Inflammatory macrophage treated with lipopolysaccharide for 1 hour (primary cell): Measurements from ENCODE around the gene USH2A.
A peak's percentile ranks its signal among the peaks of the same experiment; 100 is the strongest.
"Not testable (repeated sequence)": the region's sequence is repeated elsewhere in the genome, so short reads cannot be mapped to it uniquely, and the experiment has no call there.

Experiments
- DNase-seq, 2 donors: peaks; one replicate each; pipeline ENCODE4 v3.0.0-alpha.2; 2020 to 2022

The USH2A gene

DNA sequence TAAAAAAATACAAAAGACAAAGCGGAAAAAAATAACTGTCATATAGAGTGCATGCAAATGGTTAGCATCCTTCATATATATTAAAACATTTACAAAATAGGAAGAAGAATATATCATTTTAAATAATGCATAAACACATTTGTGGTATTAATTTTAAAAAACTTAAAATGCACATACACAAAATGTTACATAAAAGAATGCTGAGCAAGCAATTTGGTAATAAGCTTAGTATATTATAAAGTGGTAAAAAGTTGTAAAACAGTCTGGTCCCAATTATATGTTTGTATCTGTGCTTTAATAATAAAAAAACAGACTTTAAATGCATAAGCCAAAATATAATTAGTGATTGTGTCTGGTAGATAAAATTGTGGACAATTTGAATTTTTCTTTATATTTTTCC lies 394.6 kb downstream of the USH2A start:
- DNase-seq = no peak

- DNase-seq = no peak
Measured at GRCh38 chr1:216024546-216024945, 398.7 kb downstream of the USH2A start.

DNA sequence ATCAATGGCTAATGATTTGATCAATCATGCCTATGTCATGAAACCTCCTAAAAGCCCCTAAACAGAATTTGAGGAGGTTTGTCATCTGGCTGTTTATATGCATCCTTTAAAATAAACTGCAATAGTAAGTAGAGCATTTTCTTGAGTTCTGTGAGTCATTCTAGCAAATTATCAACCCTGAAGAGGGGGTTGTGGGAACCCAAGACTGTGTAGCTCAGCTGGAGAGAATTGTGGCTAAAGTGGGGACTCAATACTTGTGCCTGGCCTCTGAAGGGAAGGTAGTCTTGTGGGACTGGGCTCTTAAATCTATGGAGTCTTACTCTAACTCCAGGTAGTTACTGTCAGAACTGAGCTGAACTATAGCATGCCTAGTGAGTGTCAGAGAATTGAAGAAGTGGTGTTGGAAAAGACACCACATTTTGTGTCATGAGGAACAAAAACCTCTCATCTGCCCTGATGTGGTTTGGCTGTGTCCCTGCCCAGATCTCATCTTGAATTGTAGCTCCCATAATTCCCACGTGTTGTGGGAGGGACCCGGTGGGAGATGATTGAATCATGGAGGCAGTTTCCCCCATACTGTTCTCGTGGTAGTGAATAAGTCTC lies 402.4 kb downstream of the USH2A start:
- DNase-seq = no peak

GRCh38 chr1:216015116-216015515 lies 408.1 kb downstream of the USH2A start:
- no peak for DNase-seq

- no peak for DNase-seq
Measured at GRCh38 chr1:216014086-216014485, 409.2 kb downstream of the USH2A start.

DNA sequence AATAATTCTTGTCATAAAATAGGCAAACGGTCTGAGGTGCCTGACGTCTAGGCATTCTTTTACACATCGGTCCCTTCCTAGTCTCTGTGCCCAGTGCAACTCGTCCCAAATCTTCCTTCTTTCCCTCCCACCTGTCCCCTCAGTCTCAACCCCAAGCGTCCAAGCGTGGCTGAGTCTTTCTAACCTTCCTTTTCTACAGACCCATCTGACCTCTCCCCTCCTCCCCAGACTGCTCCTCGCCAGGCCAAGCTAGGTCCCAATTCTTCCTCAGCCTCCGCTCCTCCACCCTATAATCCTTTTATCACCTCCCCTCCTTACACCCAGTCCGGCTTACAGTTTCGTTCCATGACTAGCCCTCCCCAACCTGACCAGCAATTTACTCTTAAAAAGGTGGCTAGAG lies 413.8 kb downstream of the USH2A start:
- DNase-seq = not testable (repeated sequence)

GRCh38 chr1:216005916-216006315 lies 417.3 kb downstream of the USH2A start:
- no peak for DNase-seq

- peak in 1 of 2 donors; percentile 7 for DNase-seq
Measured at GRCh38 chr1:215992620-215993019, 430.6 kb downstream of the USH2A start.

DNA sequence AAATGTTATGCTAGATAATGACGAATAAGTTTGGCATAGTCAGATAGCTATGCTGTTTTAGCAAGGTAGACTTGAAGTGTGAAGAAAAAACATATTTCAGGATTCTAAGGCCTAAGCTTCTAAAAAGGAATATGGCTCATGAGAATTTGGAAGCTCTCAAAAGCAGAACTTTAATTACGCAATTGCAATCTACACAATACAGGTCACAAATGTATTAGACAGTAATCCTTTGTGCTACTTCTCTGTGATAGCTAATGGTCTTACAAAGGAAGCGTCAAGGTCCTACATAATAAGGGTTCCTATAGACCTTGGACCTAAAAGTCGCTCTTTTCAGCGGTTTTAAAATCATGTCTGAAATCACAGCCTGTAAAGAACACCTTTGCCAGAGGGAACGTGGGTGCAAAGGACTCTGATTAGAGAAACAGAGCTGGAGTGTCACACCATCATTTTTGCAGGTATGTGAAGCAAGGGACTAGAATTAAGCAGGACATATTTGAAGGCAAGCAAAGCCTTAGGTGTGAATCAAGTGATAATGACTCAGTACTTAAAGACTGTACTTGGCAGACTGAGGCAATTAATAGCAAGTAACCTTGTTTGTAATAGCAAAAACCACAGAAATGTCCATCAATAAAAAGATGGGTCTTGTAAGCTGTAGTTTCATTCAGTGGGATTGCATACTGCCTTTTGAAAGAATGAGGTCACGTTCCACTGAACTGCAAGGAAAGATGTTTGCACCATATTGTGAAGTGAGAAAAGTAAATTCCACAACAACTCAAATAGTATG lies 436.0 kb downstream of the USH2A start:
- DNase-seq = peak in 1 of 2 donors; percentile 10

- DNase-seq = no peak
Measured at GRCh38 chr1:215986401-215986800, 436.8 kb downstream of the USH2A start.

DNA sequence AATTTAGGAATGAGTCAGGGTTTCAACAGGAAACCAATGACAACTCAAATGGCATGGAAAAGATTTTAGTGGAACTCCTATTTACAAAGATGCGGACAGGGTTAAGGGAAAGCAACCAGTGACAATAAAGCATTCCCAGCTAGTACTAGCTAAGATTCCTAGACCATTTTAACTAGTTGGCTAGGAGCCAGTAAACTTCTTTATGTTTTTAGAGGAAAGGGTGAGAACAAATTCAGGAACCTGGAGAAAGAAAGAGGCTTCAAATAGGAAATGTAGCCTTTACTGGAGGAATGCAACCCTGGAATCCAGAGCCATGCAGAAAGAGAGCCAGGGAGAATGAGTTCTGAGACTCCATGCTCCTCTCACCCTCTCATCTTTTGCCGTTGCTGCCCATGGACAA lies 439.6 kb downstream of the USH2A start:
- DNase-seq = no peak

DNA sequence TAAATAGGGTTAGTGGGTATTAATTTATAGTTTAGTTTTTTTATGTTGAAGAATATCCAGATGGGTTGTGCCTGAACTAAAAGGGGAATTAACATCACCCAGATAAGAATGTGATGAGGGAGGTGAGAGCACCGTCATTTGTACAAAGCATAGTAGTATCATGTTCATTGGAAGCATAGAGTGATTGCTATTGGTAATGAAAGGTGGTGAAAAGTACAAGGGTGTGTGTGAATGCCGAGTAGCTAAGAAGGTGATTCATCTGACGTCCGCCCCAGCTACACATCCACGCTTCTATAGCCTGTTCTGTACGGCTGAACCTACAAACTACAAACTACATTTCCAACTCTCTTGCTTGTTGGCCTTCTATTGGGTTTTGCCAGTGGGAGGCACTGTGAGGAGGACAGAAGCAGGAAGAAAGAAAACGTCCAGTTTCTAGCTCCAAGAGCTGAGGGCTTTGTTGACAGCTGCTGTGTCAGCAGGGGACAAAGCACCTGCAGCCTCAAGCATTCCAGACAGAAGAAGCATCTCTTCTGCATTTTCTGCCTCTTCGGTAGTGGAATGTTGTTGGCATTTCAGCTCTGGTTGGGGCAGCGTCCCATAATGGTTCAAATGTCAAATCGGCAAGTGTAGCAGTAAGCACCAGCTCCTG lies 451.3 kb downstream of the USH2A start:
- DNase-seq = no peak

- DNase-seq = no peak
Measured at GRCh38 chr1:215970406-215970805, 452.8 kb downstream of the USH2A start.

DNA sequence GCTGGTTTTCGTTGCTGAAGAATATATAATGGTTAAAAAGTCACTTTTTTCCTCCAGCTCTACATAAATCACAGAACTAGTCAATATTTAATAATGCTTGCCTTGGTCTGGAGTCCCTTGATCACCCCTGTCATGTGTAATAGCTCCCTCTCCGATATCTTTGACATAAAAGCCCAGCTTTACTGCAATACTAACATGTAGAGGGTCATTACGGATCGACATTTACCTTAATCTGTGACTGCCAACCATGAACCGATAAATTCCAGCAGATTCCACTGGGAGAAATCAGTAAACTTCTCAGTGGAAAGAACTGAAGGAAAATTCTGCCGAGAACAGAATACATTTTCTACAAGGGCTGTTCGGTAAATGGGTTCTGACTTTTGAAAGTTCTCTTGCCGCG lies 459.6 kb downstream of the USH2A start:
- no peak for DNase-seq

DNA sequence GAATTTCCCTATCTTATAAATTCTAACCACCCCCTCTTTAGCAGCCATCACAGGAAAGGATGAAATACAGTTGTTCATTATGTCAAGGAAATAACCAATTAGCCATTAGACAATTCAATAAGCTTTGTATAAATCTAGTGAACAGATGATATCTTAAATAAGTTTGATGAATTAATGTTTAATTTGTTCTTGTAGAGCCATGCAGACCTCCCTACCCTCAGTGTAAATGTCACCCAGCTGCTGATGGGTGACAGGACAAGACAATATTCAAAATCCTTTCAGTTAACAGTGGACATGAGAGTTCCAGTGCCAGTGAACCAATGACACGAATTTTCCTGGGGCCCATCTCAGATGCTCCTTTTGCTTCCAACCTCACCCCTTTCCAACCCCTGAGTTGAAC lies 460.2 kb downstream of the USH2A start:
- DNase-seq = no peak

DNA sequence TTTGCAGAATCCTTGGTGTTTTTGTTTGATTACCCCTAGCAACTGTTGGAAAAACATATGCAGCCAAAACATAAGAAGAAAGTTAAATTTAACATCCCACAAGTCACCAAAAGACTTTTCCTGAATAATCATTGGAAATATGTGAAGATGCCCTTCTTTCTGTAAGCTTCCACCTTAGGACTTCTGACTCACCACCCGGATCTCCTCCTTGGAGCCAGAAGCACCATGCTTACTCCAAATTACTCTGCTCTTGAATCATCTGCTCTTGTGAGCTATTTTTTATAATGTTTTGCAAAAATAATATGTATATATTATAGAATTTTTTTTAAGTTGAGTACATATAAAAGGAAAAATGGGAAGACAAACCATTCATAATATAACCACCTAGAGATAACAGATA lies 464.4 kb downstream of the USH2A start:
- DNase-seq = no peak

GRCh38 chr1:215957663-215958062 lies 465.6 kb downstream of the USH2A start:
- no peak for DNase-seq

DNA sequence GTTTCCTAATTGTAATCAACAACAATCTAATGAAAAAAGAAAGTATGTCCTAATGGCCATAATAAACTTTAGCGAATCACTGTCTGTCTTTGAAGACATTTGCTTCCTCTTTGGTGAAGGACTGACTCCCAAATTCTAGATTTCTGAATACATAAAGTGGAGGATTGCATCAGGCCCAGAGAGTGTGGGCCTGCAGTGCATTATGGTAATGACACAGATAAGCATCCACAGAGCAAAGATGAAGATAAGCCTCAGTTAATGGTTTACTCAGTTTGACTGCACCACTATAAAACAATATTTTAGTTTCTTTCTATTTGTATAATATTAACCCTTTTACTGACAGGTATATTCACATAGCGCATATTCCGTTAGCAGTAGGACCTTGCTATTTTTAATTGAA lies 490.7 kb downstream of the USH2A start:
- DNase-seq = no peak

- DNase-seq = no peak
Measured at GRCh38 chr1:215926670-215927069, 496.6 kb downstream of the USH2A start.

DNA sequence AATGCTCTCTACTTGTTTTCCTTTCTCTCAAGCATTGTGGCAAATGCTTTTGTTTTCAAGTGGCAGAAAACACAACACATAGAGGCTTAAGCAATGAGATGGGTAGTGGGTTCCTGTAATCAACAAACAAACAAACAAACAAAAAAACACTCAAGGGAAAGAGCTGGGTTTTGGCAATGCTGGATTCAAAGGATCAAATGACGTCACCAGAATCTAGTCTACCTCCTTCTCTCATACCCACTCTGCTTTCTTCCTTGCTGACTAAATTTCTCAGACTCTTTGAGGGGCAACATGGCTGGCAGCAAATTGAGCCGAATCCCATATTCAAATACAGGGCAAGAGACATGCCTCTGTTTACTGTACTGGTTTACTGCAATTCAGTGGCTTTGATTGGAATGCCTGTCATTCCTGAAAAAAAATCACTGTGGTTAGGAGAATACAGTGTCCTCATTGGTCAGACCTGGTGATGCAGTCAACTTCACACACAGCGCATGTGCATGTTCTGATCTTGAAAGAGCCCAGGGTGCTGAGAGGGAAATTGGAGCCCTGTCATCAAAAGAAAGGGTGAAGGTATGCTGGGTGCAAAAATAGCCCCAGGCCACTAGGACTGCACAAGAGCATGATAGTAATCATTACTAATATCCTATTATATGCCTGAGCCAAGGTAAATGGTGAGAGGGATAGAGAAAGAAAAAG lies 500.0 kb downstream of the USH2A start:
- DNase-seq = no peak

GRCh38 chr1:215911406-215911968 lies 511.8 kb downstream of the USH2A start:
- no peak for DNase-seq

GRCh38 chr1:215905493-215906115 lies 517.6 kb downstream of the USH2A start:
- DNase-seq = no peak

DNA sequence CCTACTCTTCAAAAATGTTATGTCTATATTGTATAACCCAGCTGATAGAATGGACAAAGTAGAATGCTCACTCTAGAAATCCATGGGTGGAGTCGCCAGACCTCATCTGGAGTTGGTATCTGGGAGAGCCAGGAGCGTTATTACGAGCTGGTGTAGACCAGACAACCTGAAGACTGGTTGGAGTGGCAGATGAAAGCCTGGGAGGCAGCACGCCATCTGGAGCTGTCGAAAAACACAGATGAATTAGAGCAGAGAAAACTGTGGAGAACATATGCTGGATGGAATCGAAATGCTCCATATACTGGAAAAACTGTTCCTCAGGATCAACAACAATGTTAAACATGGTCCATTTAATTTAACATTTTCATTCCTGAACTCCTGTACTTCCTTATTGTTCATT lies 522.6 kb downstream of the USH2A start:
- no peak for DNase-seq
